GM18517 (cell line): ENCODE results near the gene GOLGA6B.
"Not testable (repeated sequence)": the region's sequence is repeated elsewhere in the genome, so short reads cannot be mapped to it uniquely, and the experiment has no call there.

Experiments used
- ATAC-seq: cut with Tn5 transposase; IDR thresholded peaks from one replicate; pipeline ENCODE4 v1.9.1; 2021; ENCODE audit warnings: mild to moderate bottlenecking, moderate library complexity; ENCODE audit not compliant: unreplicated experiment

GOLGA6B gene

GRCh38 chr15:72663931-72664330 lies 9.4 kb downstream of the GOLGA6B start:
- ATAC-seq = not testable (repeated sequence)

GRCh38 chr15:72665706-72666105 lies 11.2 kb downstream of the GOLGA6B start:
- ATAC-seq = not testable (repeated sequence)

GRCh38 chr15:72669803-72670202 lies 15.3 kb downstream of the GOLGA6B start:
- ATAC-seq = not testable (repeated sequence)

GRCh38 chr15:72670656-72671352 lies 16.3 kb downstream of the GOLGA6B start:
- peak; percentile 69 for ATAC-seq

- no peak for ATAC-seq
Observed at GRCh38 chr15:72671525-72671924, 17.0 kb downstream of the GOLGA6B start.

- ATAC-seq = no peak
Observed at GRCh38 chr15:72676838-72677237, 22.3 kb downstream of the GOLGA6B start.

- ATAC-seq = no peak
Observed at GRCh38 chr15:72680931-72681330, 26.4 kb downstream of the GOLGA6B start.

GRCh38 chr15:72682772-72683171 lies 28.3 kb downstream of the GOLGA6B start:
- no peak for ATAC-seq

- ATAC-seq = no peak
Observed at GRCh38 chr15:72685301-72685924, 30.9 kb downstream of the GOLGA6B start.

GRCh38 chr15:72685925-72686794 lies 31.7 kb downstream of the GOLGA6B start, which contains the start of the genes BBS4 and HIGD2B:
TSS of gene BBS4 (plus strand) at chr15:72686207. CDS start at chr15:72686228, 21 bp downstream.
TSS of gene HIGD2B (minus strand) at chr15:72686182. CDS start at chr15:72676374, 9,808 bp downstream.
- peak; percentile 91 for ATAC-seq

- ATAC-seq = no peak
Observed at GRCh38 chr15:72688697-72689096, 34.2 kb downstream of the GOLGA6B start.

- ATAC-seq = no peak
Observed at GRCh38 chr15:72690938-72691337, 36.4 kb downstream of the GOLGA6B start.

GRCh38 chr15:72698938-72699337 lies 44.4 kb downstream of the GOLGA6B start:
- no peak for ATAC-seq

- no peak for ATAC-seq
Observed at GRCh38 chr15:72700076-72700475, 45.6 kb downstream of the GOLGA6B start.

- no peak for ATAC-seq
Observed at GRCh38 chr15:72706266-72706665, 51.8 kb downstream of the GOLGA6B start.

GRCh38 chr15:72708551-72709303 lies 54.2 kb downstream of the GOLGA6B start:
- ATAC-seq = not testable (repeated sequence)
